Mesenchymal stem cell (in vitro differentiated cells and primary cell): ENCODE measurements around the gene PPP1R9A.

ENCODE experiments used
- DNase-seq: peaks from one replicate; pipeline ENCODE4 v3.0.0-alpha.2; 2013
- H2AFZ ChIP-seq: one replicate; pipeline ENCODE4 v1.6.1; 2013; ENCODE audit warnings: low read depth, mild to moderate bottlenecking, control low read depth, inconsistent platforms, low read length, moderate library complexity
- H2AK5ac ChIP-seq: 2 replicates; pipeline ENCODE4 v1.6.1; 2013; ENCODE audit warnings: low read length, moderate library complexity, mild to moderate bottlenecking, inconsistent platforms; ENCODE audit not compliant: severe bottlenecking
- H2BK120ac ChIP-seq: one replicate; pipeline ENCODE4 v1.6.1; 2013; ENCODE audit warnings: low read depth, mild to moderate bottlenecking, inconsistent platforms, low read length, moderate library complexity
- H2BK12ac ChIP-seq, 2 experiments: one replicate each; pipeline ENCODE4 v1.6.1; 2013; ENCODE audit warnings: inconsistent platforms in 2 of 2, low read length in 2 of 2, mild to moderate bottlenecking in 2 of 2, moderate library complexity in 2 of 2, control low read depth in 1 of 2
- H2BK15ac ChIP-seq: one replicate; pipeline ENCODE4 v1.6.1; 2013; ENCODE audit warnings: mild to moderate bottlenecking, low read depth, inconsistent platforms; ENCODE audit not compliant: poor library complexity, severe bottlenecking
- H2BK5ac ChIP-seq: 2 replicates; pipeline ENCODE4 v1.6.1; 2013; ENCODE audit warnings: low read depth, mild to moderate bottlenecking, low read length, control low read depth, inconsistent platforms; ENCODE audit not compliant: poor library complexity, severe bottlenecking
- H3K14ac ChIP-seq, 2 experiments: one replicate each; pipeline ENCODE4 v1.6.1; 2013; ENCODE audit warnings: inconsistent platforms in 2 of 2, low read length in 2 of 2, control low read depth in 1 of 2, mild to moderate bottlenecking in 1 of 2, moderate library complexity in 1 of 2
- H3K18ac ChIP-seq, 2 experiments: one replicate each; pipeline ENCODE4 v1.6.1; 2013; ENCODE audit warnings: inconsistent platforms in 2 of 2, low read length in 2 of 2, control low read depth in 1 of 2, low read depth in 1 of 2, mild to moderate bottlenecking in 1 of 2
- H3K23ac ChIP-seq, 2 experiments: one replicate each; pipeline ENCODE4 v1.6.1; 2013; ENCODE audit warnings: inconsistent platforms in 2 of 2, low read length in 2 of 2, mild to moderate bottlenecking in 2 of 2, moderate library complexity in 2 of 2, control low read depth in 1 of 2
- H3K27ac ChIP-seq: 2 replicates; pipeline ENCODE4 v1.5.1; 2013; ENCODE audit warnings: mild to moderate bottlenecking, moderate library complexity, low read length, control low read depth, inconsistent platforms; ENCODE audit not compliant: poor library complexity, severe bottlenecking
- H3K27me3 ChIP-seq, 2 experiments: 2 replicates each; pipeline versions ENCODE4 v1.6.1 to v1.7.0; 2013; ENCODE audit warnings: low read length in 2 of 2, mild to moderate bottlenecking in 2 of 2, moderate library complexity in 2 of 2, control low read depth in 1 of 2, inconsistent platforms in 1 of 2; ENCODE audit not compliant: control insufficient read depth in 1 of 2, insufficient read depth in 1 of 2
- H3K36me3 ChIP-seq, 2 experiments: 2 replicates each; pipeline versions ENCODE4 v1.6.1 to v1.7.0; 2013; ENCODE audit warnings: low read length in 2 of 2, control low read depth in 1 of 2, inconsistent platforms in 1 of 2, low read depth in 1 of 2, mild to moderate bottlenecking in 1 of 2; ENCODE audit not compliant: insufficient read depth in 2 of 2, control insufficient read depth in 1 of 2
- H3K4ac ChIP-seq, 2 experiments: one replicate each; pipeline ENCODE4 v1.6.1; 2013; ENCODE audit warnings: inconsistent platforms in 2 of 2, low read length in 2 of 2, mild to moderate bottlenecking in 2 of 2, moderate library complexity in 2 of 2, control low read depth in 1 of 2, low read depth in 1 of 2
- H3K4me1 ChIP-seq: 2 replicates; pipeline ENCODE4 v1.6.1; 2013; ENCODE audit warnings: low read depth, low read length, control low read depth; ENCODE audit not compliant: control insufficient read depth, insufficient read depth
- H3K4me2 ChIP-seq: 2 replicates; pipeline ENCODE4 v1.6.1; 2013; ENCODE audit warnings: low read length, mild to moderate bottlenecking, inconsistent platforms; ENCODE audit not compliant: poor library complexity, severe bottlenecking
- H3K4me3 ChIP-seq, 2 experiments: 2 replicates each; pipeline versions ENCODE4 v1.5.1 to v1.7.0; 2013; ENCODE audit warnings: low read length in 2 of 2, mild to moderate bottlenecking in 2 of 2, control low read depth in 1 of 2, low read depth in 1 of 2; ENCODE audit not compliant: insufficient read depth in 1 of 2
- H3K79me1 ChIP-seq: replicated peaks from 2 replicates; pipeline ENCODE4 v1.6.1; 2013; ENCODE audit warnings: mild to moderate bottlenecking, control low read depth, low read length, inconsistent platforms; ENCODE audit not compliant: poor library complexity, severe bottlenecking
- H3K9ac ChIP-seq: 2 replicates; pipeline ENCODE4 v1.7.0; 2013; ENCODE audit warnings: mild to moderate bottlenecking, low read length, moderate library complexity
- H3K9me3 ChIP-seq: 2 replicates; pipeline ENCODE4 v1.7.0; 2013; ENCODE audit warnings: mild to moderate bottlenecking, low read length; ENCODE audit not compliant: control insufficient read depth
- H4K8ac ChIP-seq: one replicate; pipeline ENCODE4 v1.6.1; 2013; ENCODE audit warnings: inconsistent platforms, mild to moderate bottlenecking, low read length, moderate library complexity
- H4K91ac ChIP-seq: one replicate; pipeline ENCODE4 v1.6.1; 2013; ENCODE audit warnings: mild to moderate bottlenecking, low read length, inconsistent platforms
- WGBS: methylation state at CpG from one replicate; pipeline ENCODE4 v1.1.7; 2013; ENCODE audit warnings: mixed read lengths; 5-methylcytosine and 5-hydroxymethylcytosine counted together

PPP1R9A gene

DNA sequence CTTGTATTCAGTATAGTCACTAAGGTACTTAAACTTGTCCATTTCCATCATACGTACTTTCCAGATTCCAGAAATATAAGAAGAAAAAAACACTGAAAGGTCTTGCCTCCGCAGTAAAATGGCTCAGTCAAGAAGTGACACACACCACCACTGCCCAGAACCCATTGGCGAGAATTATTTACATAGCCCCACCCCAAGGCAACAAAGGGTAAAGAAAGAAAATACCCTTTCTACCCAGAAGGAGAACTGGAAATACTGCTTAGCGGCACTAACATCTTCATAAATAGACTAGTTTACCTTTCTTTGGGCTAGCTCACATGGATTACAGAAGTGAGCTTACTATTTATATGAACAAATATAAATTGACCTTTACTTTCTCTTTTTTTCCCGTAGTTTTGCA, 194.0 kb downstream of the PPP1R9A start:
- Histone ChIP-seq H3K27ac (no peak overlapping the region), H2AK5ac (no peak overlapping the region), H3K9ac (no peak overlapping the region), H2BK120ac (no peak overlapping the region), H3K14ac (no peak overlapping the region), H3K9me3 (no peaks in the 10 kb centered on the region), H4K91ac (no peak overlapping the region), H3K79me1 (peaks cover 11% of the 10 kb centered on the region), H3K36me3 (no peaks in the 10 kb centered on the region), H2BK15ac (no peak overlapping the region), H3K27me3 (no peaks in the 10 kb centered on the region), H2AFZ (no peak overlapping the region), H3K4me2 (no peak overlapping the region), H3K23ac (no peak overlapping the region), H2BK12ac (no peak overlapping the region), H3K4me1 (peaks cover 3% of the 10 kb centered on the region), H4K8ac (no peak overlapping the region), H3K4ac (no peak overlapping the region), H2BK5ac (no peak overlapping the region), H3K18ac (no peak overlapping the region), H3K4me3 (no peak overlapping the region)
- DNase-seq, result no peak
- 98% methylated on average over 3 of the region's 5 CpGs for WGBS

GRCh38 chr7:95102662-95103061, 195.3 kb downstream of the PPP1R9A start:
- no peak overlapping the region for H2BK15ac ChIP-seq
- H3K27ac ChIP-seq, result peak overlapping the region; percentile 84
- H3K14ac ChIP-seq, result no peak overlapping the region
- no peaks in the 10 kb centered on the region for H3K9me3 ChIP-seq
- peaks cover 13% of the 10 kb centered on the region for H3K79me1 ChIP-seq
- H3K4me3 ChIP-seq, result no peak overlapping the region
- H2BK12ac ChIP-seq, result no peak overlapping the region
- no peak overlapping the region for H3K4ac ChIP-seq
- H3K9ac ChIP-seq, result no peak overlapping the region
- H4K91ac ChIP-seq, result no peak overlapping the region
- H2AFZ ChIP-seq, result no peak overlapping the region
- no peak overlapping the region for H3K23ac ChIP-seq
- H3K18ac ChIP-seq, result no peak overlapping the region
- WGBS, result 49% methylated on average over 2 of the region's 3 CpGs
- H3K36me3 ChIP-seq, result no peaks in the 10 kb centered on the region
- H3K27me3 ChIP-seq, result no peaks in the 10 kb centered on the region
- peak; percentile 12 for DNase-seq
- H2AK5ac ChIP-seq, result no peak overlapping the region
- H2BK120ac ChIP-seq, result no peak overlapping the region
- no peak overlapping the region for H4K8ac ChIP-seq
- H3K4me1 ChIP-seq, result peaks cover 3% of the 10 kb centered on the region
- no peak overlapping the region for H3K4me2 ChIP-seq
- no peak overlapping the region for H2BK5ac ChIP-seq

DNA sequence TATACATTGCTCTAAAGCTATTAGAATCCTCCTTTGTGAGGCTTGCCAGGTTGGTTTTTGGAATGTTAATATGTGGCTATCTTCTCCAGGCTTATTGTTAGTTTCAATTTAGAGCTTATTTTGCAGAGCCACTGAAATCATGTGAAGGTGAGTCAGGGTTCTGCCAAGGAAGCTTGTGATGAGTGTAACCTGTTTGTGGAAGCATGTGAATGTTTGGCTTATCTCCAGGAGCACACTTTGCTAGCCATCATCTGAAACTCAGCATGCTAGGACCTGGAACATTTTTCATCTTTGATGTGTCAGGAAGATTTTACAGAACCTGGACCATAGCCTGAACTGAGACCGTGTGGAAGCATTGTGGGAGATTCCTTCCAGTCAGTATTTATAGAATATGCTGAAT, 197.3 kb downstream of the PPP1R9A start:
- WGBS, result 94% methylated on average over 1 of the region's 1 CpG
- H3K4me1 ChIP-seq, result peaks cover 2% of the 10 kb centered on the region
- H3K9ac ChIP-seq, result no peak overlapping the region
- no peak overlapping the region for H2BK15ac ChIP-seq
- H4K91ac ChIP-seq, result no peak overlapping the region
- no peaks in the 10 kb centered on the region for H3K27me3 ChIP-seq
- peak; percentile 57 for DNase-seq
- H2BK120ac ChIP-seq, result no peak overlapping the region
- H2BK5ac ChIP-seq, result no peak overlapping the region
- no peak overlapping the region for H3K18ac ChIP-seq
- no peak overlapping the region for H2AFZ ChIP-seq
- H3K4ac ChIP-seq, result no peak overlapping the region
- H3K4me3 ChIP-seq, result no peak overlapping the region
- H2AK5ac ChIP-seq, result no peak overlapping the region
- no peak overlapping the region for H3K23ac ChIP-seq
- H3K36me3 ChIP-seq, result no peaks in the 10 kb centered on the region
- no peaks in the 10 kb centered on the region for H3K9me3 ChIP-seq
- no peak overlapping the region for H3K14ac ChIP-seq
- no peak overlapping the region for H4K8ac ChIP-seq
- H3K27ac ChIP-seq, result peak overlapping the region; percentile 38
- H3K79me1 ChIP-seq, result peaks cover 7% of the 10 kb centered on the region
- H2BK12ac ChIP-seq, result no peak overlapping the region
- no peak overlapping the region for H3K4me2 ChIP-seq

- Histone ChIP-seq H3K27me3 (no peaks in the 10 kb centered on the region), H2BK5ac (no peak overlapping the region), H3K23ac (no peak overlapping the region), H2BK15ac (no peak overlapping the region), H3K4me3 (no peak overlapping the region), H3K36me3 (no peaks in the 10 kb centered on the region), H2BK12ac (no peak overlapping the region), H2AK5ac (no peak overlapping the region), H4K91ac (no peak overlapping the region), H3K14ac (no peak overlapping the region), H3K9ac (no peak overlapping the region), H2BK120ac (no peak overlapping the region), H3K18ac (no peak overlapping the region), H3K9me3 (no peaks in the 10 kb centered on the region), H2AFZ (no peak overlapping the region), H3K27ac (no peak overlapping the region), H3K4me1 (peaks cover 2% of the 10 kb centered on the region), H3K79me1 (peaks cover 5% of the 10 kb centered on the region), H3K4me2 (no peak overlapping the region), H3K4ac (no peak overlapping the region), H4K8ac (no peak overlapping the region)
- DNase-seq, result no peak
Measured at GRCh38 chr7:95105627-95106026, 198.2 kb downstream of the PPP1R9A start.
